ENCODE measurements around the gene SLC27A3.

SLC27A3 gene

DNA sequence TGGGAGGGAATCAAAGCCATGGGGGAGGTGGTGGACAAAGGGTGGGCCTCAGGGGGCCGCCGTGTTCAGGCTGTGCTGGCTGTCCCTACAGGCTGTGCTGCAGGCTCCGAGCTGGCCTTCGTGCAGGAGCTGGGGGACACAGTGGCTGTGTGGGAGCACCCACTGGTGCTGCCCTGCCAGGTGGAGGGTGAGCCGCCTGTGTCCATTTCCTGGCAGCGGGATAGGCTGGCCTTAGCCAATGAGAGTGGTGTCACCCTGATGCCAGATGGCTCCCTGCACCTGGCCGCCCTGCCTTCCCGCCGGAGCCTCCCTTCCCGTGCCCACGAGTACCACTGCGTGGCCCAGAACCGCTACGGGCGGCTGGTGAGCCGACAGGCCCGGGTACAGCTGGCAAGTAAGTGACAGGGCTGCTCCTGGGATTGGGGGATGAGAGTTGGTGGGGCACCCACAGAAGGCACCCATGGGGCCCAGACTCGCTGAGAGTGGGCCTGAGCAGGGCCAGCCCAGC lies 20.2 kb downstream of the SLC27A3 start:
- in situ Hi-C loops (cut with MboI; ENCODE audit: low pct_unique_long_range_greater_than_20kb, low sequenced_read_pairs) = no loop called here
- DNase-seq = no peak

DNA sequence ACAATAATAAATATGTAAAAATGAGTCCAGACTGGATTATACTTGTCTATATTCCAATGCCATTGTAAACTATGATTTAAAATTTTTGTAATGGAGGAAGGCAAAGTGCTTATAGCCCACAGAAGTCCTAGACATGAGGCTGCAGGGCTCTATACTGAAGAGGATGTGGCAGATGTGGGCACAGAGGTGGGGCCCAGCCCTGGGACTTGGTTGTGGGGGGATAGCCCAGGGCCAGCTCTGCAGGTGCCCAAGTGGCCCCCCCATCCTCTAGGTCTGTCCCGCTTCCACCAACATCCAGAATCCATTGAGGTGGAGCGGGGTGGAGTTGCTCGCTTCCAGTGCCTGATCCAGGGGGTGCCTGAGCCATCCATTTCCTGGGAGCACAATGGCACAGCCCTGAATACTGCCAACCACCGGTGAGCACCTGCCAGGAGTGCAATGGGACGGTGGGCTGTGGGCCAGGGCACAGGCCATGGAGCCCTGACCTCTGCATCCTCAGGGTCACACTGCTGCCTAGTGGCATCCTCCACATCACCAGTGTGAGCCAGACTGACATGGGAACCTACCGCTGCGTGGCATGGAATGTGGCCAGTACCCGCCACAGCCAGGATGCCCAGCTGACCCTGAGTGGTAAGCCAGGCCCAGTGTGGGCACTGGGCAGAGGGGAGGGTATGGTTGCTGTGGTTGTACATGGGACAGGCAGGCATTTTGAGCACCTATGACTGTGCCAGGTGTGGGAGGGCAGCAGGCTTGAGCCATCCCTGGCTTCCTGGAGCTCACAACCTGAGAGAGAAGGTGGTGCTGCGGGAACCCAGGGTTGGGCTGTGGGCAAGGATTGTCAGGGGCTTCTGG lies 21.0 kb downstream of the SLC27A3 start:
- DNase-seq = no peak
- in situ Hi-C loops (cut with MboI; ENCODE audit: low pct_unique_long_range_greater_than_20kb, low sequenced_read_pairs) = no loop called here

DNA sequence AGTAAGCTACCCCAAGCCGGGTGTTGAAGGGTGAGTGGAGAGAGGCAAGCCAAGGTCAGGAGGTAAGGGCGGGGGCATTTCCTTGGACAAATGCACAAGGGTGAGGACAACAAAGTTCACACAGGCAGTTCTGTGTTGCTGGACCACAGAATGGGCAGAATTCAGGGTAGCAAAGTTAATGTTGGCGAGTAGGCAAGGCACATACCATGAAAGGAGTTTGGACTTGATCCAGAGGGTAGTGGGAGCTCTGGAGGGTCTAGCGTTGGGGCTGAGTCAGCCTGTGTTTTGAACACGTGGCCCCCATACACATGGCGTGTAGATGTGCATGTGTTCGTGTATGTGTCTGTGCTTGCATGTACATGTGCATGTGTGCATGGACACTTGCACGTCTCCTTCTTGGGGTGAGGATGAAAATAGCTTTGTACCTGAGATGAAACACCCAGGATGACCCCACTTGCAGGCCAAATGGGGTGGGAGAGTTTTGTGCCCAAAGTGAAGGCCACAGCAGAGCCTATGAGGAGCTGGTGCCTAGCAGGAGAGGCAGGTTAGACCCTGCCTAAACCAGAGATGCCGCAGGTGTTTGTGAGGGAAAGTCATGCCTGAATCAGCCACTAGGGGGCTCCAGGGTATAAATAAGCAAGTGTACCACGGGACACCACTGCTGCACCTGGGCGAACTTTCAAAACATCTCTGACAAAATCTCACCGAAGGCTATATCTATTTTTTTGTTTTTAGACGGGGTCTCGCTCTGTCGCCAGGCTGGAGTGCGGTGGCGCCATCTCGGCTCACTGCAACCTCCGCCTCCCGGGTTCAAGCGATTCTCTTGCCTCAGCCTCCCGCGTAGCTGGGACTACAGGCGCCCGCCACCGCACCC lies 21.8 kb downstream of the SLC27A3 start:
- DNase-seq = peak; percentile 73
- in situ Hi-C loops (cut with MboI; ENCODE audit: low pct_unique_long_range_greater_than_20kb, low sequenced_read_pairs) = no loop called here

DNA sequence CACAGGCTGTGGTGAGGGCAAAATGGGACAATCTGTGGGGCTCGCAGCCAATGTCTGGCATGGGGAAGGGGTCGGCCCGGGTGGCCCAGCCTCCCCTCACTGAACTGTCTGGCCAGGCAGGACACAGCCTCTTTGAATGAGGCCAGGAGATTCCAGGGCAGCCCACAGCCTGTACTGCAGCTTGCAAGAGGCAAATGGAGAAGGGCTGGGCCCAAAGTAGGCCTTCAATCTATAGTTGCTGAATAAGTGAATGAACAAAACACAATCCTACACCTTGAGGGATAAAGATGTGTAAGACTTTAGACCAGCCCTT lies 23.2 kb downstream of the SLC27A3 start:
- no peak for DNase-seq
- in situ Hi-C loops (cut with MboI; ENCODE audit: low pct_unique_long_range_greater_than_20kb, low sequenced_read_pairs) = no loop called here

DNA sequence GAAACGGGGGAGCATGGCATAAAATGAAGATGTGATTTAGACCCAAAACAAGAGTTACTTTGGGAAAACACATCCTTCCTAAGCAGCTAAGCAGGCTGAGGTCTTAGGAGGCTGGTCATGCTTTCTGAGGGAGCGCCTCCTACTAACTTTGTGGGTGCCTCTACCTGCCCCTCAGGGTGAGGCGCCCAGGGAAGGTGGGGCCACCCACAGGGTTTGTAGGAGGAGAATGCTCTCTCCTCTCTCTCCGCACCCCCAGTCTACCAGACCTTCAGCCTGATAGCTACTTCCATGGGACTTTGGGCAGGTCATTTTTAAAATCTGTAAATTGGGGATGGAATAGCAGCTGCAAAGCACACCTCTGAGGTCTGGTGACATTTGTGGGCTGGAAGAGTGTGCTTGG lies 23.8 kb downstream of the SLC27A3 start:
- DNase-seq = no peak
- in situ Hi-C loops (cut with MboI; ENCODE audit: low pct_unique_long_range_greater_than_20kb, low sequenced_read_pairs) = no loop called here

DNA sequence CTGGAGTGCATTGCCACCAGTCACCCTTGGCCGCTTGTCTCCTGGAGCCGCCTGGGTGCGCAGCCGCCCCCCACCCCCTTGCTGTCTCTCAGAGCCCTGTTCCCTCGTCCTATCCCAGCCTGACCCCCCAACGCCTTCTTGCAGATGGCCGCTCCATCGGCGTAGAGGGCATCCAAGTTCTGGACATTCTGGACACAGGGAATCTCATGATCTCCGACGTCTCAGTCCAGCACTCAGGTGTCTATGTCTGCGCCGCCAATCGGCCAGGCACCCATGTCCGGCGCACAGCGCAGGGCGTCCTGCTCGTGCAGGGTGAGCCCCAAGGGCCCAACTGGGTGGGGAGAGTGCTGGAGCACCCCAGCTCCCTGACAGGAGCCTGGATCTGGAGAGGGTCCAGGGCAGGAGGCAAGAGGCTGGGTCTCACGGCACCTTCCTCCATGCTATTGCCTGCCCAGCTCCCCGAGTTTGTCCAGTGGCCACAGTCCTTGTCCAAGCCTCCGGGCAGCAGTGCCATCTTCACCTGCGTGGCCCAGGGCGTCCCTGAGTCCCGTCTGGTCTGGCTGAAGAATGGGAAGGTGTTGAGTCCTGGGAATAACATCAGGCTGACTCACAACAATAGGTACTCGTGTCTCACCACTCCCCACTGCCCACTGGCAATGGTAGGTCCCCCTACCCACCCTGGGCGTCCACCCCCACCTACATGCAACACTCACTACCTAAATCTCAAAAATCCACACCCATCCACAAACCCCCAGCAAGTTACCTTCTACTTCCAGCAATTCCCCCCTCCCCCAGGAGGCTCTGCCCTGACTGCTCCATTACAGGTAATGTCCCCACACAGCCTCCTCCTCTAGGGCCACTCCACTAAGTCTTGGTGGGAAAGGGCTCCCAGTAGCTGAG lies 24.6 kb downstream of the SLC27A3 start:
- no peak for DNase-seq
- in situ Hi-C loops (cut with MboI; ENCODE audit: low pct_unique_long_range_greater_than_20kb, low sequenced_read_pairs) = loop anchor here (25.0 kb wide), 1 partner anchor 162 kb away; the partner anchor contains the start of genes CREB3L4, CRTC2 and SLC39A1

DNA sequence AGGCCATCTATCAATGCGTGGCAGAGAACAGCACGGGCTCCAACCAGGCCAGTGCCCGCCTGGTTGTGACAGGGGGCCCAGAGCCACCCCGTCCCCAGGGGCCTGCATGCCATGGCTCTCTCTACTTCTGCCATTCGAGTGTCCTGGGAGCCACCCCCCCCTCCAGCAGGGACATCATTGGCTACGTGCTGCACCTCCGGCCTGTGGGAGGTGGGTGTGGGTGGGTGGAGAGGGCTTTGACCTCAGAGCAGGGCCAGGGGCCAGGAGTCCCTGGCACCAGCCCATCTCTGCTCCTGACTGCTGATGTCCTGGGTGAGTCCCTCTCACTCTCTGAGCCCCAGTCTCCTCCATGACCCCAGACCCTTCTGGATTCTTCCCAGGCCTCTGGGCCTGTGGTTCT lies 25.3 kb downstream of the SLC27A3 start:
- in situ Hi-C loops (cut with MboI; ENCODE audit: low pct_unique_long_range_greater_than_20kb, low sequenced_read_pairs) = loop anchor here (25.0 kb wide), 1 partner anchor 162 kb away; the partner anchor contains the start of genes CREB3L4, CRTC2 and SLC39A1
- no peak for DNase-seq

DNA sequence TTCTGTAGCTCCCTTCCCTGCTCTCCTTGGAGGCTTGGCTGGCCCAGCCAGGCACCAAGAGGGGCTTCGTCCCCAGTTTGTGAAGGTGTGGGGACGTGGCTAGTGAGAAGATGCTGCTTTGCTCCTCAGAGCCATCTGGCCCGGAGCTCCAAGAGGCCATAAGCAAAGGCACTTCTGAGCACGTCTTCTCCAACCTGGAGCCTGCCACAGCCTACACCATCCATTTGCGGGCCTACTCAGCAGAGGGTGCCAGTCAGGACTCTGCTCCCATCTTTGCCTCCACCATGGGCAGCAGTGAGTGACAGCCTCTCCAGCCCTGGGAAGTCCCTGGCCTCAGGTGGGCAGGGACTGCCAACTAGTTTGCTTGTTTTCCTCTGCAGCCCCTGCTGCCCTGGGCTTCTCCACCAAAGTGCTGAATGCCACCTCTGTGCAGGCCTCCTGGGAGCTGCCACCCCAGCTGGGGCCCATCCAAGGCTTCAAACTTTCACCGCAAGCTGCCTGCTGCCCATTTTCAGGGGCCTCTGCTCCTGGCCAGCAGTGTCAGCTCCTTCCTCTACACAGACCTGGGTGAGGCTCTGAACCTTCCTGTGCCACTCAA lies 25.9 kb downstream of the SLC27A3 start:
- in situ Hi-C loops (cut with MboI; ENCODE audit: low pct_unique_long_range_greater_than_20kb, low sequenced_read_pairs) = loop anchor here (25.0 kb wide), 1 partner anchor 161 kb away; the partner anchor contains the start of genes CREB3L4, CRTC2 and SLC39A1
- no peak for DNase-seq

DNA sequence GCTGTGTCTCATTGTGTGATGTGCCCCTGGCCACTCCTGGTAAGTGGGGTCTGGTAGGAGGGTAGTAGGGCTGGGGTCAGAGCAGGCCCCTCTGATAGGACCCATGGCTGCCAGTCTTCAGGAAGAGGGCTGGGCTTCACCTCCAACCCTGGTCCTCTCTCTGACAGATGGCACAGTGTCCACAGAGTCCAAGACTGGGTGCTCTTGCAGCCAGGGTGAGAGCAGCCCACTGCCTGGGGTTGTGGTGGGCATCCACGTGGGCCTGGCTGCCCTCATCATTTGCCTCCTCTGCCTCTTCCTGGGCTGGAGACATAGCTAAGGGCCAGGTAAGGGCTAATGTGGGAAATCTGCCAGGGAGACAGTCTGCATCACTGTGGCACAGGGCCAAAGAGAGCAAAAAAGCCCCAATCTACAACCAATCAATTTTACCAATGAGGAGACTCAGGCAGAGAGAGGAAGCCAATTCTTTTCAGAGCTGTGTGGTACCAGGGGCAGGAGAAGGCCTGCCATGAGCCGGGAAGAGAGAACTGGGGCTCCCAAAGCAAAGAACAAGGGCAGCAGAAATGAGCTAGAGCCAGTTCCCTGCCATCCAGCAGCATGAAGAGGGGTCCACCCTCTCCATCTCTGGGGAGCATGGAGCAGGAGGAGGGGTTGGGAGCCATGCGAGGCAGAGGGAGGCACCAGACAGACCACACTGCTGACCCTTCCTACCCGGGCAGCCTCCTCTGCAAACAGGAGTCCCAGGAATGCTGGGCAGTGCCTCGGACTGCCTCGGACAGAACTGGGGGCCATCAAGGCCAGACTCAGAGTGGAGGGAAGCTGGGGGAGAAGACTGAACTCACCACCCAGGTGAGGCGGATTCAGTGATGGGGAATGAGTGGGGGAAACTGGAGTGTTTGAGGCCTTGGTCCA lies 26.8 kb downstream of the SLC27A3 start:
- DNase-seq = no peak
- in situ Hi-C loops (cut with MboI; ENCODE audit: low pct_unique_long_range_greater_than_20kb, low sequenced_read_pairs) = loop anchor here (25.0 kb wide), 1 partner anchor 160 kb away; the partner anchor contains the start of genes CREB3L4, CRTC2 and SLC39A1

DNA sequence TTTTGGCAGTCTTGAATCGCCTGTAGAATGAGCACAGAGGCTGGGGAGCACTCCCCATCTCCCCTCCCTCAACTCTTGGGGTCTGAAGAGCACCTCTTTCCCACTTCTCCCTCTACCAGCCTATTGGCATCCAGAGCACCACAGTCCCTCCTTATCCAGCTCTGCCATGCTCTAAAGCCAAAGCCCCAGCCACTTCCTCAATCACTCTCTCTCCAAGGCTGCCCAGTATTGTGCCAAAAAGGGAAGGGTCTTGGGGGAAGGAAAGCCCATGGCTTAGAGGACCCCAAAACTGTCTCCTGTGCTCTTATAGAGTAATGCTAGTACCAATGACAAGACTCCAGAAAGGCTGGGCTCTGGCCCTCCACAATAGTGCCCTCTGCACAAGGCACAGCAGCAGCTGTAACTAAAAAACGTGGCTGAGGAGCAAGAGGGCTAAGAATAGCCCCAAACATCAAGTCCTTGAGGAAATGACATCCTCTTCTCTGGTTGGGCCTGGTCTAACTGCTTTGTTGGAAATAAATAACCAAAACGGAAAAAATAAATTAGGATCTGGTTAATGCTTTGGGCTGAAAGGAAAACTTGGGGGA lies 28.4 kb downstream of the SLC27A3 start:
- in situ Hi-C loops (cut with MboI; ENCODE audit: low pct_unique_long_range_greater_than_20kb, low sequenced_read_pairs) = loop anchor here (25.0 kb wide), 1 partner anchor 159 kb away; the partner anchor contains the start of genes CREB3L4, CRTC2 and SLC39A1

DNA sequence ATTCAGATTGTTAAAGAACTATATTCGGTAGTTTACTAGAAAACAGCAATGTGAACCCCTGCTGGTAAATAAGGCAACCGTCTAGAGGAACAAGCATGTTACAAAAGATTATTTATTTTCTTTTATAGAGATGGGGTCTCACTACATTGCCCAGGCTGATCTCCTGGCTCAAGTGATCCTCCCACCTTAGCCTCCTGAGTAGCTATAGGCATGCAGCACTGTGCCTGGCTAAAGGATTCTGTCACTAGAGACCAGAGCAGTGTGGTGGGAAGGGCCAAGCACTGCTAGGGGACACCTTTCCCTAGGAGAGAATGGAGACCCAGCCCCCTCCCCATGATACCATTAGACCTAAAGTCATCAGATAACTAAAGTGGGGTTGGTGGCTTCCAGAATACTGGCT lies 28.9 kb downstream of the SLC27A3 start:
- in situ Hi-C loops (cut with MboI; ENCODE audit: low pct_unique_long_range_greater_than_20kb, low sequenced_read_pairs) = loop anchor here (25.0 kb wide), 1 partner anchor 158 kb away; the partner anchor contains the start of genes CREB3L4, CRTC2 and SLC39A1
- no peak for DNase-seq

More for the DNA sequence above, 28.4 kb downstream of the SLC27A3 start:
- DNase-seq = peak; percentile 48

DNA sequence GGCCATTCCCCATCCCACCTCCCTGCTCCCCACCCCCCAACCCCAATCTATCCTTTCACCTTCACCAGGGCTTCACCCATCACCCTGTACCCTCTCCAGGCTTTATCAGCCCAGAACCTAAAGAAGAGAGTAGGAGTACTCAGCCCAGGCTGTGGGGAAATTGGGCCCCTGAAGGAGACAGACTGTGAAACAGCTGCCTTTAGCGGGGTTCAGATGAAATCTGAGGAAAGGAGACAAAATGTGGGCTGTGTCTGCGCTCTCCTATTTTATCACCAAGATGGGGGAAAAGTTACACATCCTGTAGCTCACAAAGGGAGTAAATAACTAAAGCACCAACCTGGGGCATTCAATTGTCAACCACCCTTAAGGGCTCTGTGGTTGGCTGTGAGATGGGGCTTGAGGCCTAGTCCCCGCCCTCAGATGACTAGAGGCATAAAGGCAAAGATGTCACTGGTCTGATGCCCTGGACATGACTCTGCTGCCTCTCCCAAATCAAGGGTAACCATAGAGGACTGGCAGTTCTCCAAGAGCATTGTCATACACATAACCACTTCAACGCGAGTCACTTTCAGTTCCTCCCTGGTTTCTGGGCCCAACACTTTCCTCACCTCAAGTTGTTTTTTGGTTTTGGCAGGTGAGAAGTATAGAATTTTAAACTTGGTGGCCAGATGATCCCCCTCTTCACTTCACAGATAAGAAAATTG lies 30.0 kb downstream of the SLC27A3 start:
- DNase-seq = peak; percentile 85
- in situ Hi-C loops (cut with MboI; ENCODE audit: low pct_unique_long_range_greater_than_20kb, low sequenced_read_pairs) = loop anchor here (25.0 kb wide), 1 partner anchor 157 kb away; the partner anchor contains the start of genes CREB3L4, CRTC2 and SLC39A1

DNA sequence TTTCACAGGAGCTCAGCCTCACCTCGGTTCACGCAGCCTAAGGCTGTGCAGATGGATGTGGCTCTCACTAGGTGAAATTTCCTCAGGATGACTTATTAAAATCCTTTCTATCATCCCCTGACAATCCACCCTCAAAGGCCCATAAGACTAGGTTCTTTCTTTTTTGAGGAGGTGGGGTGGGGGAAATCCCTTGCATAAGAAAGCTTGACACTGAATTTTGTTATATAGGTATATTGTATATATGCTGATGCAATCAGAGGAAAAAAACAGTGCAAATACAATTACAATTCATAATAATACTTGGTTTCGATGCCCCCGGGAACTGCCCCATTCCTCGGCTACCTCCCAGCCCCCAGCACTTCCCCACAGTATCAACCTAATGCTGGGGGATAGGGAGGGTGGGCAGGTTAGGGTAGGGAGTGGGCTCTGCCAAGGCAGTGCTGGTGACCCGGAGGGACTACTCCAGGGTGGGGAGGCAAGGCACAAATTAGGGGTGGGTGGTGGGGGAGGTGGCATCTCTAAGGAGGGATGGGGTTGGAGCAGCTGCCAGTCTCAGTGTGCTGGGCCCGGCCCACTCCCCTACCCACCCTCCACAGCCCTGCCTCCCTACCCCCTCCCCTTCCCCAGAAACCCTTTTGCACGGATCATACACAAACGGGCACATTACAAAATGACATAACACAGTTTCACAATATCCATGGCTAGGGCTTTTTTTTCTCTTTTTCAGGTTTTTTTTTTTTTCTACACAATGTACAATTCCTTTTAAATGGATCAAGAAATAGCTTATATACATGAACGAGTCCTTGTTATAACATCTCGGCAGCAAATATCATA lies 30.9 kb downstream of the SLC27A3 start:
- DNase-seq = no peak
- in situ Hi-C loops (cut with MboI; ENCODE audit: low pct_unique_long_range_greater_than_20kb, low sequenced_read_pairs) = loop anchor here (25.0 kb wide), 1 partner anchor 156 kb away; the partner anchor contains the start of genes CREB3L4, CRTC2 and SLC39A1

DNA sequence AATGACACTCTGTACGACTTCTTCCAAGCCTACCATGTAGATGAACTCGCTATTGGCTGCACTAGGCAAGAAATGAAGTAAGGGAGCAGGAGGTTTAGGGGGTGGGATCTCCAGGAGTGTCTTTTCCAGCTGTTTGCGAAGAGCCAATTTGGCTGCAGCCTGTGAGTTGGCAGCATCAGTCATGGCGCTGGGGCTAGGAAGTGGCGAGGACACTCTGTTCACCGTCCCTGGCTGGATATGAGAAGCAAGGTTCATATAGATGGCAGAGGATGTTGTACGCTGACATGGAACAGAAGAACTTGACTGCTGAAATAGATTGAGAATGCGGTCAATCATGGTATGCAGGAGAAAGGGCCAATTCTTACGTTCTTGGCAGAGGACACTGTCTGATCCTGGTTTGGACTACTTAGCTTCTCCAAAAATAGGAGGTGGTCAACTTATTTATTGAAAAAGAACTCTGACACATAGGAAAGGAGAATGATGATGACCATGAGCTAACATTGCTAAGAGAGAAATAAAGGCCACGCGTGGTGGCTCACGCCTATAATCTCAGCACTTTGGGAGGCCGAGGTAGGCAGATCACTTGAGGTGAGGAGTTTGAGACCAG lies 41.2 kb downstream of the SLC27A3 start:
- no peak for DNase-seq
- in situ Hi-C loops (cut with MboI; ENCODE audit: low pct_unique_long_range_greater_than_20kb, low sequenced_read_pairs) = loop anchor here (25.0 kb wide), 1 partner anchor 146 kb away; the partner anchor contains the start of genes CREB3L4, CRTC2 and SLC39A1

DNA sequence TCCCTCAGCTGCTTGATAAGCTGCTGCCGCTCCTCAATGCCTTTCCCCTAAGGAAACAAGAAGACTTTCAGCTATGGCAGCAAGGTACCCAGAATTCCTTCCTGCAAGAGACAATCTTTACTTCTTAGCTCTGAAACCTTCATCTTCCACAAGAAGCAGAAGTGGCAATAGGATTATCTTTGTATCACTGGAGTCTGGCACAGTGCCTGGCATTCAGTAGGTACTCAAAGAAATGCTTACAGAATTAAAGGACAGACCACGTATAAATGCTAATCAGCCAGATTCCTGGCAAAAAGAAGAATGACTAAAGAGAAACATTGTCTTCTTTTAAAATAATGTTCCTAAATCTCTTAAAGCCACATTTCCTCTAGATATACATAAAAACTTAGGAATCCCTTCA lies 43.7 kb downstream of the SLC27A3 start:
- in situ Hi-C loops (cut with MboI; ENCODE audit: low pct_unique_long_range_greater_than_20kb, low sequenced_read_pairs) = loop anchor here (25.0 kb wide), 1 partner anchor 143 kb away; the partner anchor contains the start of genes CREB3L4, CRTC2 and SLC39A1
- no peak for DNase-seq
